Liver (tissue), 9 donors: ENCODE results near the gene ZNRF3. TPM values are rescaled to one million over a fixed set of nuclear protein-coding genes. Genes with fewer than 3 reads are reported as not detected.
A peak's percentile ranks its signal among the peaks of the same experiment; 100 is the strongest.

Experiments
- DNase-seq: peaks from one replicate; pipeline ENCODE4 v3.0.0-alpha.2; 2017; ENCODE audit warnings: low spot score
- H3K27ac ChIP-seq, 2 donors: one replicate each; pipeline ENCODE4 v1.7.0; 2013; ENCODE audit warnings: inconsistent platforms in 2 of 2, low read length in 2 of 2, control low read depth in 1 of 2, low read depth in 1 of 2, mild to moderate bottlenecking in 1 of 2
- H3K27me3 ChIP-seq, 4 donors: one replicate each; pipeline versions ENCODE4 v1.6.1 to v1.7.0; 2013; ENCODE audit warnings: low read length in 3 of 4, inconsistent platforms in 1 of 4, mild to moderate bottlenecking in 1 of 4, moderate library complexity in 1 of 4; ENCODE audit not compliant: control insufficient read depth in 4 of 4, insufficient read depth in 4 of 4
- H3K36me3 ChIP-seq, 4 donors: one replicate each; pipeline versions ENCODE4 v1.6.1 to v1.7.0; 2013; ENCODE audit warnings: low read length in 3 of 4, mild to moderate bottlenecking in 3 of 4, low read depth in 1 of 4, moderate library complexity in 1 of 4; ENCODE audit not compliant: control insufficient read depth in 4 of 4, insufficient read depth in 3 of 4
- H3K4me1 ChIP-seq, 4 donors: one replicate each; pipeline versions ENCODE4 v1.6.1 to v1.7.0; 2013; ENCODE audit warnings: low read length in 3 of 4, mild to moderate bottlenecking in 3 of 4, moderate library complexity in 1 of 4; ENCODE audit not compliant: control insufficient read depth in 4 of 4, insufficient read depth in 4 of 4
- H3K4me3 ChIP-seq, 3 donors: one replicate each; pipeline versions ENCODE4 v1.6.1 to v1.7.0; 2013; ENCODE audit warnings: low read length in 3 of 3, control low read depth in 1 of 3, low read depth in 1 of 3, mild to moderate bottlenecking in 1 of 3
- H3K9ac ChIP-seq, 2 donors: one replicate each; pipeline ENCODE4 v1.7.0; 2013; ENCODE audit warnings: low read length in 2 of 2, mild to moderate bottlenecking in 2 of 2, moderate library complexity in 2 of 2, control low read depth in 1 of 2, low read depth in 1 of 2
- H3K9me3 ChIP-seq, 4 donors: one replicate each; pipeline versions ENCODE4 v1.6.1 to v1.7.0; 2013; ENCODE audit warnings: low read length in 3 of 4; ENCODE audit not compliant: control insufficient read depth in 4 of 4
- EGR1 ChIP-seq, 2 donors: IDR thresholded peaks; 2 replicates each; pipeline ENCODE4 v1.6.1; 2016 to 2018; ENCODE audit warnings: antibody characterized with exemption in 2 of 2, low read depth in 2 of 2
- FOXA2 ChIP-seq: IDR thresholded peaks from 2 replicates; pipeline ENCODE4 v1.6.1; 2016; ENCODE audit warnings: antibody characterized with exemption
- GABPA ChIP-seq, 2 donors: IDR thresholded peaks in 1 of 2; conservative IDR thresholded peaks in 1 of 2; 2 replicates each; pipeline ENCODE4 v1.6.1; 2016; ENCODE audit warnings: antibody characterized with exemption in 2 of 2, mild to moderate bottlenecking in 1 of 2, moderate library complexity in 1 of 2
- HNF4A ChIP-seq, 2 donors: conservative IDR thresholded peaks; 2 replicates each; pipeline ENCODE4 v1.6.1; 2016; ENCODE audit warnings: antibody characterized with exemption in 2 of 2, mild to moderate bottlenecking in 2 of 2
- JUND ChIP-seq, 2 donors: IDR thresholded peaks; 2 replicates each; pipeline ENCODE4 v1.6.1; 2016; ENCODE audit warnings: antibody characterized with exemption in 2 of 2
- NR2F2 ChIP-seq: IDR thresholded peaks from 2 replicates; pipeline ENCODE4 v1.6.1; 2016; ENCODE audit warnings: antibody characterized with exemption
- RAD21 ChIP-seq, 2 donors: IDR thresholded peaks; 2 replicates each; pipeline ENCODE4 v1.6.1; 2016; ENCODE audit warnings: antibody characterized with exemption in 2 of 2, mild to moderate bottlenecking in 2 of 2
- RXRA ChIP-seq, 2 donors: IDR thresholded peaks; 2 replicates each; pipeline ENCODE4 v1.6.1; 2017 to 2018; ENCODE audit warnings: antibody characterized with exemption in 2 of 2, mild to moderate bottlenecking in 1 of 2
- SP1 ChIP-seq: IDR thresholded peaks from 2 replicates; pipeline ENCODE4 v1.6.1; 2018; ENCODE audit warnings: antibody characterized with exemption, mild to moderate bottlenecking
- TAF1 ChIP-seq: conservative IDR thresholded peaks from 2 replicates; pipeline ENCODE4 v1.6.1; 2016; ENCODE audit warnings: antibody characterized with exemption, mild to moderate bottlenecking
- YY1 ChIP-seq: IDR thresholded peaks from 2 replicates; pipeline ENCODE4 v1.6.1; 2016; ENCODE audit warnings: antibody characterized with exemption, mild to moderate bottlenecking
- WGBS: extraction: QIAGEN DNeasy Blood & Tissue Kit; methylation state at CpG from one replicate; pipeline ENCODE4 v1.1.7; 2013; 5-methylcytosine and 5-hydroxymethylcytosine counted together
- polyA plus RNA-seq, 2 donors: library from polyadenylated mRNA; stranded (reverse) in 1 of 2; unstranded in 1 of 2; fragments of 200-250 nt in 1 of 2; fragments of >200 nt in 1 of 2; fragmentation: Nextera tagmentation in 1 of 2; extraction: Ambion mirVana in 1 of 2; gene quantifications; one replicate each; pipeline versions ENCODE4 v1.2.1 to v1.2.3, GENCODE V29; 2013 to 2015
- total RNA-seq, 2 donors: library from RNA; depleted of rRNA; stranded (reverse); fragments of >200 nt; gene quantifications; one replicate each; pipeline ENCODE4 v1.2.3, GENCODE V29; 2014
- TF ChIP-seq, protein P1 (sequence below): fragments of 150-350 bp; IDR thresholded peaks from 2 replicates; pipeline ENCODE4 v1.5.1; 2017; ENCODE audit warnings: improper control_type of control experiment, low read depth, low read length; ENCODE audit not compliant: missing input control
- donor health status: healthy.
- donor health status: healthy.
- donor health status: healthy.
- donor health status: healthy.
- donor health status: healthy.

The ZNRF3 gene
- total and polyA plus RNA-seq, 4 donors = 2.2 to 5.9 (median 4.7) TPM

DNA sequence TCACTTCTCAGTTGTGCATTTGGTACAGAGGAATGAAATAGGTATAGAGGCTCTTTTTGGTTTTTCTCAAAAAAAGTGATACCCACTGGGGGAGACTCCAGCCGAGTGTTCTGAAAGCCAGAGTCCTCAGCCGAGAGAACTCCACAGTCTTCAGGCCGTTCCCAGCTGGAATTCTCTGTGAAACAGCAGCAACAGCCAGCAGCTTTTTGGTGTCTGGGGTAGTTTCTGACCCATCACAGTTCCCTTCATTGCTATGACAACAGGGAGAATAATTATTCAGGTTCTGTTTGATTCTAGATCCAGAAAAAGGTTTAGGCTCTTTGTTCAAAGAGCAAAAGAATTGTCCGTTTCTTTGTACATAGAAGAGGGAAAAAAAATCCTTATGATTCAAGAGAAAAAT is 93.7 kb downstream of the ZNRF3 start:
- H3K27ac ChIP-seq = peak overlapping the region; percentile 75 to 84
- no peaks in the 10 kb centered on the region for H3K9me3 ChIP-seq
- no peak for TF ChIP-seq NR2F2
- no peak for TF ChIP-seq SP1
- no peak for TF ChIP-seq RAD21 (IDR thresholded peaks at IDR 0.05)
- TF ChIP-seq JUND (IDR thresholded peaks at IDR 0.05) = no peak
- no peak for TF ChIP-seq FOXA2
- H3K27me3 ChIP-seq = no peaks in the 10 kb centered on the region
- 60% methylated on average over 4 of the region's 4 CpGs for WGBS
- peaks cover 11 to 42% (median 24%) of the 10 kb centered on the region in 4 donors for H3K4me1 ChIP-seq
- no peaks in the 10 kb centered on the region for H3K36me3 ChIP-seq
- no peak for DNase-seq
- no peak overlapping the region for H3K4me3 ChIP-seq
- H3K9ac ChIP-seq = peak overlapping the region in 1 of 2 donors; percentile 11

DNA sequence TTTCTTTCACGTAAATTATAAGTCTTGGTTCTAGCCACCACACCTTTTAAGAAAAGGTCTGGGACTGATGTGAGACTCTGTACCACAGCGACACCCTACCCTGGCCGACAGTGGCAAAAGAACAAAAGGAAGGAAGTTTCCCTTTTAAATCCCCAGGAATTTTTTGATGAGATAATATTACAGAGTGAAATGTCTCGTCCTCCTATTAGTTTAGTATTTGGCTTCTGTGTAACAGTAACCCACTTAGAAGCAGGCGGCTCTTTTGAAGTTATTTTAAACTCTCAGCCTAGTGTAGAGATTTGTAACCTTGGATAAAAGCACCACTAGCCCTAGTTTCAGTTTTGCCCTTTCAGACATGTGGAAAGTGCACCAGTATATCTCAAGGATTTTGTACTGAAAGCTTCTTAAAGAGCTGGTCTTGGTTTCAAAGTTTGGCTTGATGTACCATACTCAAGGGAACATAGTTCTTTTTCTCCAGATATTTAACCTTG is 94.2 kb downstream of the ZNRF3 start:
- WGBS = 25% methylated on average over 5 of the region's 5 CpGs
- H3K27ac ChIP-seq = peak overlapping the region; percentile 75 to 84
- peak in 1 of 2 donors; percentile 24 for TF ChIP-seq RXRA (IDR thresholded peaks at IDR 0.05)
- TF ChIP-seq HNF4A (conservative IDR thresholded peaks at IDR 0.05) = peak in 1 of 2 donors; percentile 18
- no peak for TF ChIP-seq JUND (IDR thresholded peaks at IDR 0.05)
- peak; percentile 27 to 57 for TF ChIP-seq RAD21 (IDR thresholded peaks at IDR 0.05)
- peak; percentile 22 for TF ChIP-seq YY1
- peak overlapping the region in 2 of 3 donors; percentile 8 to 44 for H3K4me3 ChIP-seq
- H3K4me1 ChIP-seq = peaks cover 13 to 43% (median 25%) of the 10 kb centered on the region in 4 donors
- peak overlapping the region; percentile 47 to 55 for H3K9ac ChIP-seq
- no peaks in the 10 kb centered on the region for H3K36me3 ChIP-seq
- DNase-seq = no peak
- H3K9me3 ChIP-seq = no peaks in the 10 kb centered on the region
- H3K27me3 ChIP-seq = no peaks in the 10 kb centered on the region

DNA sequence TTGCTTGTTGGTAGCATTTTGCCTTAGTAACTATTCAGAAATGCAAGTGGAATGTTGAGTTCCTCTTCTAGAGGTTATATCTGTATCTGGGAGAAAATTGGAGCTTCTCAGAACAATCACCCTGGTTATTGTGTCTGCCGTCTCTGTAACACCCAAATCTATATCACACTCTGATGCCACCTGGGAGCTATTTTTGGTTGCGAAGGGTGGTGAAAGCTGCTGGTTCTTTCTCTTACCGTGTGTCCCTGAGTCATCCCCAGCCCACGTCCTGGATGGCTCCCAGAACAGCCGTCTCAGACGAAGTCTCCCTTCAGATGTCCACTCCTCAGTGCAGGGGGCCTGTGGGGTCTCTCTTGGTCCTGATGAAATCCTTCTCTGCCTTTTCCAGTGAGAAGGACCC is 94.8 kb downstream of the ZNRF3 start:
- Histone ChIP-seq H3K9me3 (no peaks in the 10 kb centered on the region), H3K27me3 (no peaks in the 10 kb centered on the region), H3K9ac (peak overlapping the region in 1 of 2 donors; percentile 55), H3K4me1 (peaks cover 14 to 49% (median 25%) of the 10 kb centered on the region in 4 donors), H3K4me3 (peak overlapping the region in 1 of 3 donors; percentile 8), H3K27ac (peak overlapping the region; percentile 75 to 84), H3K36me3 (no peaks in the 10 kb centered on the region)
- no peak for TF ChIP-seq EGR1 (IDR thresholded peaks at IDR 0.05; ENCODE audit: low read depth in 2 of 2)
- no peak for TF ChIP-seq NR2F2
- no peak for TF ChIP-seq TAF1
- TF ChIP-seq FOXA2 = no peak
- no peak for TF ChIP-seq SP1
- no peak for TF ChIP-seq YY1
- TF ChIP-seq RAD21 (IDR thresholded peaks at IDR 0.05) = no peak
- TF ChIP-seq, protein P1, sequence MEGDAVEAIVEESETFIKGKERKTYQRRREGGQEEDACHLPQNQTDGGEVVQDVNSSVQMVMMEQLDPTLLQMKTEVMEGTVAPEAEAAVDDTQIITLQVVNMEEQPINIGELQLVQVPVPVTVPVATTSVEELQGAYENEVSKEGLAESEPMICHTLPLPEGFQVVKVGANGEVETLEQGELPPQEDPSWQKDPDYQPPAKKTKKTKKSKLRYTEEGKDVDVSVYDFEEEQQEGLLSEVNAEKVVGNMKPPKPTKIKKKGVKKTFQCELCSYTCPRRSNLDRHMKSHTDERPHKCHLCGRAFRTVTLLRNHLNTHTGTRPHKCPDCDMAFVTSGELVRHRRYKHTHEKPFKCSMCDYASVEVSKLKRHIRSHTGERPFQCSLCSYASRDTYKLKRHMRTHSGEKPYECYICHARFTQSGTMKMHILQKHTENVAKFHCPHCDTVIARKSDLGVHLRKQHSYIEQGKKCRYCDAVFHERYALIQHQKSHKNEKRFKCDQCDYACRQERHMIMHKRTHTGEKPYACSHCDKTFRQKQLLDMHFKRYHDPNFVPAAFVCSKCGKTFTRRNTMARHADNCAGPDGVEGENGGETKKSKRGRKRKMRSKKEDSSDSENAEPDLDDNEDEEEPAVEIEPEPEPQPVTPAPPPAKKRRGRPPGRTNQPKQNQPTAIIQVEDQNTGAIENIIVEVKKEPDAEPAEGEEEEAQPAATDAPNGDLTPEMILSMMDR = no peak
- no peak for TF ChIP-seq RXRA (IDR thresholded peaks at IDR 0.05)
- no peak for TF ChIP-seq HNF4A (conservative IDR thresholded peaks at IDR 0.05)
- TF ChIP-seq JUND (IDR thresholded peaks at IDR 0.05) = no peak
- TF ChIP-seq GABPA (IDR thresholded peaks at IDR 0.05 in 1 of 2, conservative IDR thresholded peaks at IDR 0.05 in 1 of 2) = no peak
- 48% methylated on average over 6 of the region's 6 CpGs for WGBS
- DNase-seq = no peak
